CD4-positive, alpha-beta T cell (primary cell): Measurements from ENCODE around the gene NDUFA7. TPM values are rescaled to one million over a fixed set of nuclear protein-coding genes. Genes with fewer than 3 reads are reported as not detected.

Experiments used
- ATAC-seq: fragments of 200-7000 bp; cut with Tn5 transposase; one replicate; pipeline ENCODE4 v1.10.0; 2022; ENCODE audit warnings: mild to moderate bottlenecking; ENCODE audit not compliant: poor library complexity
- CTCF ChIA-PET: fragments of 350-600 bp; sonication (Branson Sonifier 250); formaldehyde crosslinking; loops from one replicate; lab custom pipeline; 2021; ENCODE audit warnings: antibody characterized with exemption, inconsistent platforms; lab: Charles Lee
- POLR2A ChIA-PET: fragments of 350-600 bp; sonication (Branson Sonifier 250); formaldehyde crosslinking; loops from one replicate; lab custom pipeline; 2021; ENCODE audit warnings: antibody characterized with exemption, inconsistent platforms; lab: Charles Lee
- DNase-seq, 14 experiments: peaks; one replicate each; pipeline ENCODE4 v3.0.0-alpha.2; 2013 to 2020; ENCODE audit warnings: mixed read lengths in 2 of 14
- H3K27ac ChIP-seq, 2 donors: one replicate each; pipeline versions ENCODE4 v1.5.1 to v1.7.0; 2013; ENCODE audit warnings: low read length in 2 of 2, low read depth in 1 of 2, mild to moderate bottlenecking in 1 of 2
- H3K27me3 ChIP-seq, 2 experiments: 1 replicate in 1 of 2; 2 replicates in 1 of 2; pipeline versions ENCODE4 v1.6.1 to v1.7.0; 2013; ENCODE audit warnings: low read length in 2 of 2, control low read depth in 1 of 2, mild to moderate bottlenecking in 1 of 2, moderate library complexity in 1 of 2; ENCODE audit not compliant: insufficient read depth in 2 of 2, control insufficient read depth in 1 of 2
- H3K36me3 ChIP-seq: one replicate; pipeline ENCODE4 v1.6.1; 2013; ENCODE audit warnings: low read length, control low read depth; ENCODE audit not compliant: insufficient read depth
- H3K4me1 ChIP-seq: one replicate; pipeline ENCODE4 v1.6.1; 2013; ENCODE audit warnings: low read length, control low read depth; ENCODE audit not compliant: insufficient read depth
- H3K4me3 ChIP-seq: one replicate; pipeline ENCODE4 v1.5.1; 2013; ENCODE audit warnings: mild to moderate bottlenecking, low read length, moderate library complexity
- H3K9me3 ChIP-seq, 2 experiments: 1 replicate in 1 of 2; 2 replicates in 1 of 2; pipeline versions ENCODE4 v1.6.1 to v1.7.0; 2013; ENCODE audit warnings: low read length in 2 of 2, mild to moderate bottlenecking in 2 of 2, control low read depth in 1 of 2, moderate library complexity in 1 of 2; ENCODE audit not compliant: control insufficient read depth in 1 of 2, insufficient read depth in 1 of 2
- H3K27ac Mint-ChIP-seq: one replicate; pipeline ENCODE4 v1.8.0; 2020; ENCODE audit warnings: mixed read lengths
- H3K27me3 Mint-ChIP-seq: one replicate; pipeline ENCODE4 v1.8.0; 2021; ENCODE audit warnings: mixed read lengths
- H3K36me3 Mint-ChIP-seq: one replicate; pipeline ENCODE4 v1.8.0; 2021; ENCODE audit warnings: low read depth, mixed read lengths
- H3K4me1 Mint-ChIP-seq: one replicate; pipeline ENCODE4 v1.8.0; 2021; ENCODE audit warnings: low read depth, mixed read lengths
- H3K4me3 Mint-ChIP-seq: one replicate; pipeline ENCODE4 v1.8.0; 2020; ENCODE audit warnings: mild to moderate bottlenecking, mixed read lengths
- H3K9me3 Mint-ChIP-seq: one replicate; pipeline ENCODE4 v1.8.0; 2020; ENCODE audit warnings: mixed read lengths
- intact Hi-C, 2 experiments: fragments of 100-400 bp; cut with DNase I in 1 of 2; cut with micrococcal nuclease in 1 of 2; formaldehyde crosslinking; loops; one replicate each; pipeline versions ENCODE4 v1.15.1 to v1.9.0; 2023 to 2025; cut with DNase I, micrococcal nuclease
- total RNA-seq, 174 experiments: library from RNA in 2 of 174; stranded (reverse) in 2 of 174; gene quantifications; one replicate each; pipeline ENCODE4 v1.2.3 and lab custom pipeline; 2021 to 2026
- TF ChIP-seq, protein P1 (sequence below): fragments of 200-600 bp; IDR thresholded peaks from one replicate; pipeline ENCODE4 v1.8.0; 2022; ENCODE audit warnings: antibody characterized with exemption, mild to moderate bottlenecking

Gene NDUFA7
- total RNA-seq, 2 experiments from 2014 or later = 42.0 to 42.7 TPM

- Mint-ChIP-seq H3K9me3 (no peaks in the 10 kb centered on the region), H3K27me3 (no peaks in the 10 kb centered on the region), H3K27ac (peak overlapping the region; percentile 27), H3K4me3 (peak overlapping the region; percentile 96), H3K36me3 (peaks cover 38% of the 10 kb centered on the region), H3K4me1 (peaks cover 41% of the 10 kb centered on the region)
- POLR2A ChIA-PET = interaction anchor here (0.8 kb wide), 1 partner anchor 15 kb away, joined by 3 read pairs; no protein-coding TSS in a partner anchor
- Histone ChIP-seq H3K4me1 (peaks cover 33% of the 10 kb centered on the region), H3K9me3 (no peaks in the 10 kb centered on the region), H3K36me3 (peaks cover 19% of the 10 kb centered on the region), H3K4me3 (no peak overlapping the region), H3K27ac (no peak overlapping the region), H3K27me3 (no peaks in the 10 kb centered on the region)
- no peak for ATAC-seq
- DNase-seq = no peak
- CTCF ChIA-PET = interaction anchor here (0.8 to 1.0 kb wide), 2 partner anchors 30 to 55 kb away, joined by 3 read pairs; no protein-coding TSS in a partner anchor
- TF ChIP-seq, protein P1, sequence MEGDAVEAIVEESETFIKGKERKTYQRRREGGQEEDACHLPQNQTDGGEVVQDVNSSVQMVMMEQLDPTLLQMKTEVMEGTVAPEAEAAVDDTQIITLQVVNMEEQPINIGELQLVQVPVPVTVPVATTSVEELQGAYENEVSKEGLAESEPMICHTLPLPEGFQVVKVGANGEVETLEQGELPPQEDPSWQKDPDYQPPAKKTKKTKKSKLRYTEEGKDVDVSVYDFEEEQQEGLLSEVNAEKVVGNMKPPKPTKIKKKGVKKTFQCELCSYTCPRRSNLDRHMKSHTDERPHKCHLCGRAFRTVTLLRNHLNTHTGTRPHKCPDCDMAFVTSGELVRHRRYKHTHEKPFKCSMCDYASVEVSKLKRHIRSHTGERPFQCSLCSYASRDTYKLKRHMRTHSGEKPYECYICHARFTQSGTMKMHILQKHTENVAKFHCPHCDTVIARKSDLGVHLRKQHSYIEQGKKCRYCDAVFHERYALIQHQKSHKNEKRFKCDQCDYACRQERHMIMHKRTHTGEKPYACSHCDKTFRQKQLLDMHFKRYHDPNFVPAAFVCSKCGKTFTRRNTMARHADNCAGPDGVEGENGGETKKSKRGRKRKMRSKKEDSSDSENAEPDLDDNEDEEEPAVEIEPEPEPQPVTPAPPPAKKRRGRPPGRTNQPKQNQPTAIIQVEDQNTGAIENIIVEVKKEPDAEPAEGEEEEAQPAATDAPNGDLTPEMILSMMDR = no peak
- intact Hi-C loops = loop anchor here in 1 of 2 experiments (10.0 kb wide), 2 partner anchors 320 to 400 kb away; partner anchors contain the start of genes CTXN1, ELAVL1 and SNAPC2
Observed at GRCh38 chr19:8324186-8325050, 3.2 kb upstream of the NDUFA7 start.

GRCh38 chr19:8323781-8324185 lies 2.6 kb upstream of the NDUFA7 start:
- Histone ChIP-seq H3K4me1 (peaks cover 33% of the 10 kb centered on the region), H3K9me3 (no peaks in the 10 kb centered on the region), H3K4me3 (no peak overlapping the region), H3K36me3 (peaks cover 19% of the 10 kb centered on the region), H3K27me3 (no peaks in the 10 kb centered on the region), H3K27ac (no peak overlapping the region)
- intact Hi-C loops = loop anchor here in 1 of 2 experiments (10.0 kb wide), 2 partner anchors 319 to 399 kb away; partner anchors contain the start of genes CTXN1, ELAVL1 and SNAPC2
- no peak for DNase-seq
- Mint-ChIP-seq H3K36me3 (peaks cover 38% of the 10 kb centered on the region), H3K27me3 (no peaks in the 10 kb centered on the region), H3K9me3 (no peaks in the 10 kb centered on the region), H3K27ac (peak overlapping the region; percentile 27), H3K4me1 (peaks cover 41% of the 10 kb centered on the region), H3K4me3 (peak overlapping the region; percentile 96)
- POLR2A ChIA-PET = interaction anchor here (0.8 kb wide), 2 partner anchors 10 to 15 kb away, joined by 3 read pairs; no protein-coding TSS in a partner anchor
- CTCF ChIA-PET = interaction anchor here (0.8 to 1.0 kb wide), 2 partner anchors 30 to 55 kb away, joined by 3 read pairs; no protein-coding TSS in a partner anchor
- TF ChIP-seq, protein P1 = no peak
- ATAC-seq = no peak

- Histone ChIP-seq H3K4me1 (peaks cover 33% of the 10 kb centered on the region), H3K27ac (peak overlapping the region; percentile 35 to 96), H3K27me3 (no peaks in the 10 kb centered on the region), H3K4me3 (peak overlapping the region; percentile 100), H3K9me3 (no peaks in the 10 kb centered on the region), H3K36me3 (peaks cover 19% of the 10 kb centered on the region)
- H3K9me3 Mint-ChIP-seq = no peaks in the 10 kb centered on the region
- H3K4me1 Mint-ChIP-seq = peaks cover 41% of the 10 kb centered on the region
- POLR2A ChIA-PET = no interaction called here
- H3K4me3 Mint-ChIP-seq = peak overlapping the region; percentile 96
- intact Hi-C loops = loop anchor here in 1 of 2 experiments (10.0 kb wide), 2 partner anchors 318 to 398 kb away; partner anchors contain the start of genes CTXN1, ELAVL1 and SNAPC2
- CTCF ChIA-PET = interaction anchor here (1.2 kb wide), 1 partner anchor 90 kb away, joined by 3 read pairs; the partner anchor contains the start of gene MARCHF2
- TF ChIP-seq, protein P1 = no peak
- ATAC-seq (no peak), DNase-seq (no peak)
- peak overlapping the region; percentile 97 for H3K27ac Mint-ChIP-seq
- H3K27me3 Mint-ChIP-seq = no peaks in the 10 kb centered on the region
- H3K36me3 Mint-ChIP-seq = peaks cover 39% of the 10 kb centered on the region
Observed at GRCh38 chr19:8322638-8322997, 1.4 kb upstream of the NDUFA7 start.
